ENCODE data around the gene MAPKAPK3. TPM values are rescaled to one million over a fixed set of nuclear protein-coding genes. Genes with fewer than 3 reads are reported as not detected.

Gene MAPKAPK3
- total RNA-seq, 2 donors from 2014 or later, result 23.6 to 29.3 TPM

DNA sequence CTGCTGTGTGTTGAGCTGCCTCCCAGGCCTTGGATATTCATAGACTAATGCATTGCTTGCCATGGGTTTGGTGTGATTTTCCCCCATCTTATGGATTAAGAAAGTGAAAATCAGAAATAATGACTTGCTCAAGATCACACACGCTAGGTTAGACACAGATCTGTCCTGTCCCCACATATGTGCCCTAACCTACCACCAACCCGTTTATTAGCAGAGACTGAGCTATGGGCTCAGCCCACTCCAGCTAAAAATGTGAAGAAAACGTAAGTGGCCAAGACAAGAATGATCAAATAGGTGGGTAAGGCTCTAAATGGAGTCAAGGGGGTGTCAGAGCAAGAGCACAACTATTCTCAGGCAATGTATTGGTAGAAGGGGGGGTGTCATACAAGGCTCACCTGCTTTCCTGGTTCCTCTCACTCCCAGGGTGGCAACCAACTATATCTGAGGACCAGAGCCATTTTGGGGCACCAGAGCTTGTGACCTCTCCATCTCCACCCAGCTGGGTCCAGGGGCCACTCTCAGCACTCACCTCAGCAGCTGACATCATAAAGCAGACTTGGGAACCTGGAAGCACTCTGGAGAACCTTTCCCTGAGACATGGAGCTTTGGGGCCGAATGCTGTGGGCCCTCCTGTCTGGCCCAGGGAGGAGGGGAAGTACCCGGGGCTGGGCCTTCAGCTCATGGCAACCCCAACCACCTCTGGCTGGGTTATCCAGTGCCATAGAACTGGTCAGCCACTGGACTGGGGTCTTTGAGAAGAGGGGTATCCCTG, 46.3 kb upstream of the MAPKAPK3 start:
- H3K27me3 ChIP-seq, result no peaks in the 10 kb centered on the region
- H3K27ac ChIP-seq, result peak overlapping the region in 1 of 4 donors; percentile 86
- H3K4me3 ChIP-seq, result no peak overlapping the region

DNA sequence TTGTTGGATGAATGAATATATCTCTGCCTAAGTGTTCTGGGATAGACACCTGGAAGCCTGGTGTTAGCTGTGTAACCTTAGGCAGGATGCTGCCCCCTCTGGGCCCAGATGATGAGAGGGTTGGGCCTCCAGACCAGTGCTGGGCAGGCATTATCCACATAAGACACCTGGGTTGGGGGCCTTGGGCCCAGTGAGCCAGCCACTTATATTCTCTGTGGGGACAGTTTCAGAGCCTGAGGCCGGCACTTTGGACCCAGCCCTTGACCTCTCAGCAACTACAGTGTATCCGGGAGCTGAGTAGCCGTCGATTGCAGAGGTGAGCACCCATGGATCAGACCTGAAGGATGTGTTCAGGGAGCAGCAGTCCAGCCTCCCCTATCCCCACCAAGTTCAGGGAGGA, 45.5 kb upstream of the MAPKAPK3 start:
- Histone ChIP-seq H3K36me3 (replicated peaks in 1 of 2; ENCODE audit: insufficient read depth in 1 of 2, low read depth in 2 of 2) (no peaks in the 10 kb centered on the region), H3K27me3 (no peaks in the 10 kb centered on the region), H3K27ac (no peak overlapping the region), H3K4me1 (peaks cover 39% of the 10 kb centered on the region), H3K9me3 (no peaks in the 10 kb centered on the region), H3K4me3 (no peak overlapping the region)
- DNase-seq (no peak), ATAC-seq (no peak)
- TF ChIP-seq CTCF (IDR thresholded peaks at IDR 0.05), result no peak
- no peak for TF ChIP-seq POLR2A (IDR thresholded peaks at IDR 0.05)
- WGBS, 2 donors, result 43 to 65% methylated on average over 4 of the region's 4 CpGs
- intact Hi-C loops (cut with DNase I), result no loop called here

More for the DNA sequence above, 46.3 kb upstream of the MAPKAPK3 start:
- no peak for ATAC-seq
- 69 to 75% methylated on average over 5 of the region's 5 CpGs for WGBS, 2 donors
- TF ChIP-seq CTCF (IDR thresholded peaks at IDR 0.05) (no peak), POLR2A (IDR thresholded peaks at IDR 0.05) (no peak)
- Histone ChIP-seq H3K9me3 (no peaks in the 10 kb centered on the region), H3K36me3 (replicated peaks in 1 of 2; ENCODE audit: insufficient read depth in 1 of 2, low read depth in 2 of 2) (no peaks in the 10 kb centered on the region), H3K4me1 (peaks cover 39% of the 10 kb centered on the region)
- DNase-seq, result no peak
- intact Hi-C loops (cut with DNase I), result no loop called here

GRCh38 chr3:50572158-50572557, 44.8 kb upstream of the MAPKAPK3 start:
- TF ChIP-seq CTCF (IDR thresholded peaks at IDR 0.05) (peak; percentile 85 to 98 (median 94)), POLR2A (IDR thresholded peaks at IDR 0.05) (no peak)
- DNase-seq (peak; percentile 78 to 84 (median 81)), ATAC-seq (peak; percentile 39)
- H3K9me3 ChIP-seq, result no peaks in the 10 kb centered on the region
- H3K4me3 ChIP-seq, result no peak overlapping the region
- H3K36me3 ChIP-seq (replicated peaks in 1 of 2; ENCODE audit: insufficient read depth in 1 of 2, low read depth in 2 of 2), result no peaks in the 10 kb centered on the region
- H3K27me3 ChIP-seq, result no peaks in the 10 kb centered on the region
- no peak overlapping the region for H3K27ac ChIP-seq
- intact Hi-C loops (cut with DNase I), result loop anchor here (2.0 kb wide), 1 partner anchor 43 kb away; no protein-coding TSS in a partner anchor
- peaks cover 33% of the 10 kb centered on the region for H3K4me1 ChIP-seq
- 7 to 17% methylated on average over 1 of the region's 1 CpG for WGBS, 2 donors

DNA sequence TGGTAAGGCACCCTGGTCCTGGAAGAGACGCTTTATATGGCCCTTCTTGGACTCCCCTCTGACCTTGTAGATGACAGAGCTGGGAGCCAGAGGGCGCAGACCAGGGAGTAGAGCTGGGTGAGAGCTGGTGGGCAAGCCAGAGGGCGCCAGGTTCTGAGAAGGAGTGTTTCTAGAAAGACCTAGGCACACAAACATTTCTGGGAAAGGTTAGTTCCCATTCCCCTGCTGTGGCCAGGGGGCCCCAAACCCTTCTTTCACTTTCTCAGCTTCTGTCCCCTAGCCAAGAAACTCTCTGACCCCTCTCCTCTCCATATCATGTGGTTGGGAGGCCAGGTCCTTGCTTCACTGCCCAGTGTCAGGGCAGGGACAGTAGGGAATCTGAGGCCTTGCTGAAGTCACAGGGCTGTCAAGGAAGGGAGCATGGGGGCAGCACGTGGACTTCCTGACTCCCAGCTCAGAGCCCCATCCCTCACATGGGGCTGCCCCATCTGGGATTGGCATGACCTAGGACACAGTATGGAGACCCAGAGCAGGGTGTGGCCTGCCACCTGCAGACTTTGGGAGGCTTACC, 44.1 kb upstream of the MAPKAPK3 start:
- Histone ChIP-seq H3K4me3 (no peak overlapping the region), H3K27me3 (no peaks in the 10 kb centered on the region), H3K9me3 (no peaks in the 10 kb centered on the region), H3K36me3 (replicated peaks in 1 of 2; ENCODE audit: insufficient read depth in 1 of 2, low read depth in 2 of 2) (no peaks in the 10 kb centered on the region), H3K4me1 (peaks cover 27% of the 10 kb centered on the region), H3K27ac (no peak overlapping the region)
- no peak for TF ChIP-seq POLR2A (IDR thresholded peaks at IDR 0.05)
- no peak for TF ChIP-seq CTCF (IDR thresholded peaks at IDR 0.05)
- intact Hi-C loops (cut with DNase I), result loop anchor here (2.0 kb wide), 1 partner anchor 42 kb away; no protein-coding TSS in a partner anchor
- no peak for ATAC-seq
- 74 to 77% methylated on average over 4 of the region's 4 CpGs for WGBS, 2 donors
- no peak for DNase-seq

Measured in body of pancreas (tissue), 4 donors.